PC-3 (cell line): ENCODE data around the gene BAG3. TPM values are rescaled to one million over a fixed set of nuclear protein-coding genes. Genes with fewer than 3 reads are reported as not detected.
A peak's percentile ranks its signal among the peaks of the same experiment; 100 is the strongest.

Experiments
- ATAC-seq: fragments of 200-7000 bp; cut with Tn5 transposase; 2 replicates; pipeline ENCODE4 v1.9.1; 2020; ENCODE audit warnings: mild to moderate bottlenecking, moderate library complexity
- BruUV-seq: library from RNA; stranded (reverse); fragments of 400-500 nt; replicated peaks from 2 replicates; lab custom pipeline; 2021; lab: Mats Ljungman, UMichigan
- CTCF ChIA-PET: fragments of 300-600 bp; sonication (Branson Sonifier 250); formaldehyde crosslinking; loops from one replicate; lab custom pipeline; 2022; ENCODE audit warnings: antibody characterized with exemption; lab: Charles Lee
- POLR2A ChIA-PET: fragments of 300-600 bp; sonication (Branson Sonifier 250); formaldehyde crosslinking; loops from one replicate; lab custom pipeline; 2022; ENCODE audit warnings: antibody characterized with exemption; ENCODE audit not compliant: unreplicated experiment; lab: Charles Lee
- DNase-seq: peaks from one replicate; pipeline ENCODE4 v3.0.0-alpha.2; 2015
- H2AFZ ChIP-seq: fragments of 300-600 bp; sonication (generic); 2 replicates; pipeline ENCODE4 v1.6.0; 2016; ENCODE audit warnings: antibody characterized with exemption, low read length
- H3F3A ChIP-seq: fragments of 300-600 bp; sonication (generic); one replicate; pipeline ENCODE4 v1.6.0; 2017; ENCODE audit warnings: antibody characterized with exemption, low read length, control low read depth, mild to moderate bottlenecking; ENCODE audit not compliant: unreplicated experiment
- H3K27ac ChIP-seq: fragments of 300-600 bp; sonication (generic); 2 replicates; pipeline ENCODE4 v1.5.1; 2016; ENCODE audit warnings: mild to moderate bottlenecking, low read length
- H3K27me3 ChIP-seq: fragments of 300-600 bp; sonication (generic); 2 replicates; pipeline ENCODE4 v1.6.1; 2016; ENCODE audit warnings: low read length, mixed read lengths
- H3K36me3 ChIP-seq: fragments of 300-600 bp; sonication (generic); 2 replicates; pipeline ENCODE4 v1.6.1; 2016; ENCODE audit warnings: low read depth, mixed run types, low read length, mixed read lengths
- H3K4me1 ChIP-seq: fragments of 300-600 bp; sonication (generic); 2 replicates; pipeline ENCODE4 v1.5.1; 2016; ENCODE audit warnings: low read length; ENCODE audit not compliant: insufficient read depth
- H3K4me2 ChIP-seq: fragments of 300-600 bp; sonication (generic); 2 replicates; pipeline ENCODE4 v1.6.0; 2016; ENCODE audit warnings: low read length
- H3K4me3 ChIP-seq: fragments of 300-600 bp; sonication (generic); 2 replicates; pipeline ENCODE4 v1.5.1; 2016; ENCODE audit warnings: mild to moderate bottlenecking, low read length, mixed read lengths
- H3K79me2 ChIP-seq: fragments of 300-600 bp; sonication (generic); 2 replicates; pipeline ENCODE4 v1.6.1; 2017; ENCODE audit warnings: low read length, mixed read lengths
- H3K9ac ChIP-seq: fragments of 300-600 bp; sonication (generic); 2 replicates; pipeline ENCODE4 v1.6.0; 2016; ENCODE audit warnings: mild to moderate bottlenecking, low read length
- H3K9me2 ChIP-seq: fragments of 300-600 bp; sonication (generic); replicated peaks from 2 replicates; pipeline ENCODE4 v1.6.1; 2016; ENCODE audit warnings: mixed run types, low read length, mixed read lengths
- H3K9me3 ChIP-seq: fragments of 300-600 bp; sonication (generic); 2 replicates; pipeline ENCODE4 v1.6.1; 2016; ENCODE audit warnings: low read length, mixed read lengths
- H4K20me1 ChIP-seq: fragments of 300-600 bp; sonication (generic); 2 replicates; pipeline ENCODE4 v1.6.1; 2016; ENCODE audit warnings: low read length, mixed read lengths
- EZH2 ChIP-seq: fragments of 300-600 bp; sonication (generic); IDR thresholded peaks from one replicate; pipeline ENCODE4 v1.6.1; 2017; ENCODE audit warnings: antibody characterized with exemption, mild to moderate bottlenecking, low read length; ENCODE audit not compliant: unreplicated experiment
- EZH2phosphoT487 ChIP-seq: fragments of 300-600 bp; sonication (generic); IDR thresholded peaks from 2 replicates; pipeline ENCODE4 v1.6.1; 2018; ENCODE audit warnings: mild to moderate bottlenecking, antibody characterized with exemption, low read length, borderline replicate concordance
- intact Hi-C: fragments of 100-400 bp; cut with micrococcal nuclease; formaldehyde crosslinking; loops from 2 replicates; pipeline ENCODE4 v1.9.0; 2023
- total RNA-seq: library from RNA; depleted of rRNA; stranded (reverse); fragments of >200 nt; gene quantifications from 2 replicates; pipeline ENCODE4 v1.2.3, GENCODE V29; 2014
- TF ChIP-seq, protein P1 (sequence below): fragments of 300-600 bp; sonication (generic); conservative IDR thresholded peaks from 2 replicates; pipeline ENCODE4 v1.5.1; 2017; ENCODE audit warnings: antibody characterized with exemption, low read depth, mild to moderate bottlenecking, low read length

The BAG3 gene
- total RNA-seq, 1 experiment from 2014 or later, result 47.1 TPM

DNA sequence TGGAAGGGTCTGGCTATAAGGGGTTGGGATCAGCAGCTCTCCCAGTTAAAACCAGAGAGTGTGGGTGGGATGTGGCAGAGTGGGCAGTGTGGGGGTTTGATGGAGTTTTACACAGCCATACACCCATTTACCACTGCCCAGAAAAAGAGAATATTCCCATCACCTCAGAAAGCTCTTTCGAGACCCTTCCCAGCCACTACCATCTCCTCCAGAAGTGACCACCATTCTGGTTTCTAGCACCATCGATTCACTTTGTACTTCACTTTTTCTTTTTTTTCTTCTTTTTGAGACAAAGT is 15.5 kb downstream of the BAG3 start:
- Histone ChIP-seq H3K9me3 (no peaks in the 10 kb centered on the region), H3K36me3 (peaks cover 19% of the 10 kb centered on the region), H4K20me1 (peaks cover 5% of the 10 kb centered on the region; the same call in 1 of the 2 replicates), H3K4me3 (no peak overlapping the region), H3K79me2 (peaks cover 93% of the 10 kb centered on the region), H3F3A (peaks cover 3% of the 10 kb centered on the region), H2AFZ (no peak overlapping the region), H3K4me2 (no peak overlapping the region), H3K9me2 (no peaks in the 10 kb centered on the region), H3K27ac (peak overlapping the region; percentile 95), H3K9ac (no peak overlapping the region), H3K27me3 (no peaks in the 10 kb centered on the region), H3K4me1 (peaks cover 65% of the 10 kb centered on the region)
- intact Hi-C loops, result no loop called here
- TF ChIP-seq EZH2phosphoT487, result no peak
- no TSS peak for BruUV-seq
- ChIA-PET POLR2A (no interaction called here), CTCF (no interaction called here)
- DNase-seq (no peak), ATAC-seq (no peak)

- H3K4me2 ChIP-seq, result peak overlapping the region; percentile 64
- POLR2A ChIA-PET, result no interaction called here
- peaks cover 3% of the 10 kb centered on the region; the same call in 1 of the 2 replicates for H4K20me1 ChIP-seq
- DNase-seq (peak; percentile 96), ATAC-seq (peak; percentile 87)
- H3K27ac ChIP-seq, result peak overlapping the region; percentile 95
- BruUV-seq, result no TSS peak
- no peaks in the 10 kb centered on the region for H3K9me3 ChIP-seq
- no peak for TF ChIP-seq EZH2phosphoT487
- no peak for TF ChIP-seq EZH2
- TF ChIP-seq, protein P1, sequence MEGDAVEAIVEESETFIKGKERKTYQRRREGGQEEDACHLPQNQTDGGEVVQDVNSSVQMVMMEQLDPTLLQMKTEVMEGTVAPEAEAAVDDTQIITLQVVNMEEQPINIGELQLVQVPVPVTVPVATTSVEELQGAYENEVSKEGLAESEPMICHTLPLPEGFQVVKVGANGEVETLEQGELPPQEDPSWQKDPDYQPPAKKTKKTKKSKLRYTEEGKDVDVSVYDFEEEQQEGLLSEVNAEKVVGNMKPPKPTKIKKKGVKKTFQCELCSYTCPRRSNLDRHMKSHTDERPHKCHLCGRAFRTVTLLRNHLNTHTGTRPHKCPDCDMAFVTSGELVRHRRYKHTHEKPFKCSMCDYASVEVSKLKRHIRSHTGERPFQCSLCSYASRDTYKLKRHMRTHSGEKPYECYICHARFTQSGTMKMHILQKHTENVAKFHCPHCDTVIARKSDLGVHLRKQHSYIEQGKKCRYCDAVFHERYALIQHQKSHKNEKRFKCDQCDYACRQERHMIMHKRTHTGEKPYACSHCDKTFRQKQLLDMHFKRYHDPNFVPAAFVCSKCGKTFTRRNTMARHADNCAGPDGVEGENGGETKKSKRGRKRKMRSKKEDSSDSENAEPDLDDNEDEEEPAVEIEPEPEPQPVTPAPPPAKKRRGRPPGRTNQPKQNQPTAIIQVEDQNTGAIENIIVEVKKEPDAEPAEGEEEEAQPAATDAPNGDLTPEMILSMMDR, result peak; percentile 31; the same call in 1 of the 2 replicates
- peaks cover 3% of the 10 kb centered on the region for H3F3A ChIP-seq
- peaks cover 65% of the 10 kb centered on the region for H3K4me1 ChIP-seq
- CTCF ChIA-PET, result no interaction called here
- peaks cover 93% of the 10 kb centered on the region for H3K79me2 ChIP-seq
- H3K9ac ChIP-seq, result peak overlapping the region; percentile 69
- intact Hi-C loops, result no loop called here
- no peak overlapping the region for H2AFZ ChIP-seq
- H3K9me2 ChIP-seq, result no peaks in the 10 kb centered on the region
- H3K36me3 ChIP-seq, result peaks cover 25% of the 10 kb centered on the region
- peak overlapping the region; percentile 12; the same call in 1 of the 2 replicates for H3K4me3 ChIP-seq
- H3K27me3 ChIP-seq, result no peaks in the 10 kb centered on the region
These were observed 16.6 kb downstream of the BAG3 start for GRCh38 chr10:119667562-119668328.

DNA sequence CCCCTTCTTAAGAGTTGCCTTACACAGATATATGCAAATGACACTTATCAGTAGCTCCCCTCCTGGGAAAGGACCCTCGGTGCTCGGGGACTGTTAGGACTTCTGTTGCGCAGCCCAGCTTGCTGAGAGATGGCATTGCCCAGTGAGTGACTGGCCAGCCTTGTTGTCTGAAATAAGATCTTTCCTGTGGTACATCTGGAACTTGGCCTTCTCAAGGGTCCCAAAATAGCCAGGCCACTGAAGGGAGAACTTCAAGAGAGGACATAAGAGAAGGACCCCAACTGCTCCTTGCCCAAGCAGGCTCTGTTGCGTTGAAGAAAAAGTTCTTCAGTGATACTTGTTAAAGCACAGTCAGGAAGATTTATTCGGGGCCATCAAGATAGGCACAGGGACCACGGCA is 17.3 kb downstream of the BAG3 start:
- ChIA-PET CTCF (no interaction called here), POLR2A (no interaction called here)
- Histone ChIP-seq H3K27me3 (no peaks in the 10 kb centered on the region), H4K20me1 (peaks cover 3% of the 10 kb centered on the region; the same call in 1 of the 2 replicates), H3K4me2 (peak overlapping the region; percentile 64), H3K27ac (peak overlapping the region; percentile 95), H3K4me3 (no peak overlapping the region), H3K4me1 (peaks cover 65% of the 10 kb centered on the region), H3K9ac (peak overlapping the region; percentile 69), H3K36me3 (peaks cover 32% of the 10 kb centered on the region), H3F3A (peaks cover 3% of the 10 kb centered on the region), H3K9me2 (no peaks in the 10 kb centered on the region), H2AFZ (no peak overlapping the region), H3K79me2 (peaks cover 93% of the 10 kb centered on the region), H3K9me3 (no peaks in the 10 kb centered on the region)
- no TSS peak for BruUV-seq
- TF ChIP-seq, protein P1, result no peak
- no peak for TF ChIP-seq EZH2
- no peak for TF ChIP-seq EZH2phosphoT487
- no peak for DNase-seq
- ATAC-seq, result no peak
- intact Hi-C loops, result no loop called here
